Esophagus squamous epithelium (tissue), 4 donors: ENCODE measurements around the gene MTCH1.

ENCODE experiments used
- CTCF ChIP-seq, 6 experiments: fragments of 450-650 bp in 4 of 6; fragments of 200-600 bp in 2 of 6; sonication (generic) in 2 of 6; IDR thresholded peaks; one replicate each; pipeline ENCODE4 v1.5.1; 2016 to 2019; ENCODE audit warnings: antibody characterized with exemption in 6 of 6, mild to moderate bottlenecking in 4 of 6, moderate library complexity in 4 of 6
- POLR2A ChIP-seq, 4 donors: fragments of 450-650 bp; IDR thresholded peaks; one replicate each; pipeline ENCODE4 v1.6.1; 2017; ENCODE audit warnings: antibody characterized with exemption in 4 of 4, mild to moderate bottlenecking in 4 of 4, moderate library complexity in 3 of 4

DNA sequence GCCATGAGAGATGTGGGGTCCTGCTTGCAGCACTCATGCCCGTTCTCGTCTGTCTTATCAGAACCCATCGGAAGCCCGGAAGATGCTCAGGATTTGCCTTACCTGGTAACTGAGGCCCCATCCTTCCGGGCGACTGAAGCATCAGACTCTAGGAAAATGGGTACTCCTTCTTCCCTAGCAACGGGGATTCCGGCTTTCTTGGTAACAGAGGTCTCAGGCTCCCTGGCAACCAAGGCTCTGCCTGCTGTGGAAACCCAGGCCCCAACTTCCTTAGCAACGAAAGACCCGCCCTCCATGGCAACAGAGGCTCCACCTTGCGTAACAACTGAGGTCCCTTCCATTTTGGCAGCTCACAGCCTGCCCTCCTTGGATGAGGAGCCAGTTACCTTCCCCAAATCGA lies 23.1 kb downstream of the MTCH1 start:
- TF ChIP-seq CTCF (IDR thresholded peaks at IDR 0.05), result no peak
- TF ChIP-seq POLR2A (IDR thresholded peaks at IDR 0.05), result no peak
